Cardiac fibroblast (primary cell): Measurements from ENCODE around the gene PLPP4.

Source experiments
- DNase-seq, 2 donors: peaks; one replicate each; pipeline versions ENCODE4 v3.0.0 to v3.0.0-alpha.2; 2010; ENCODE audit warnings: low read depth in 2 of 2
- H3K4me3 ChIP-seq, 2 donors: replicated peaks in 1 of 2; 1 replicate in 1 of 2; 2 replicates in 1 of 2; pipeline ENCODE4 v1.5.1; 2011; ENCODE audit warnings: low read depth in 2 of 2, low read length in 2 of 2, mild to moderate bottlenecking in 2 of 2, moderate library complexity in 1 of 2
- TF ChIP-seq, protein P1 (sequence below): IDR thresholded peaks from one replicate; pipeline ENCODE4 v1.5.1; 2011; ENCODE audit warnings: low read depth, mild to moderate bottlenecking, low read length, inconsistent platforms

Gene PLPP4

DNA sequence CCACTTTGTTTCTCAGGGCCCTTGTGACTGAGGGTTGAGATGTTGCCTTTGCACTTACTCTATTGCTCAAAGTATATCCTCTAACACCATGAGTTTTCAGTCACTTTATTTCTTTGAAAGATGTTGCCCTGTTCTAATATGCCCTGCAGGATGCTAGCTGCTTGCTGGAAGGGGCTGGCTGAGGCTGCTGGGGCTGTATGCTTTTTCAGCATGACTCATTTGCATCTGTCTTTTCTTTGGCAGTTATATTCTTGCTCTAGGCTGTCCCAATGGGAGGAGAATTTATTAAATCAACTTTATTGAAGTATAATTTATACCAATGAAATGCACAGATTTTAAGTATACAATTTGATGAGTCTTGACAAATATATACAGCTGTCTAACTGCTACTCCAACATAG, 157.7 kb downstream of the PLPP4 start:
- TF ChIP-seq, protein P1, sequence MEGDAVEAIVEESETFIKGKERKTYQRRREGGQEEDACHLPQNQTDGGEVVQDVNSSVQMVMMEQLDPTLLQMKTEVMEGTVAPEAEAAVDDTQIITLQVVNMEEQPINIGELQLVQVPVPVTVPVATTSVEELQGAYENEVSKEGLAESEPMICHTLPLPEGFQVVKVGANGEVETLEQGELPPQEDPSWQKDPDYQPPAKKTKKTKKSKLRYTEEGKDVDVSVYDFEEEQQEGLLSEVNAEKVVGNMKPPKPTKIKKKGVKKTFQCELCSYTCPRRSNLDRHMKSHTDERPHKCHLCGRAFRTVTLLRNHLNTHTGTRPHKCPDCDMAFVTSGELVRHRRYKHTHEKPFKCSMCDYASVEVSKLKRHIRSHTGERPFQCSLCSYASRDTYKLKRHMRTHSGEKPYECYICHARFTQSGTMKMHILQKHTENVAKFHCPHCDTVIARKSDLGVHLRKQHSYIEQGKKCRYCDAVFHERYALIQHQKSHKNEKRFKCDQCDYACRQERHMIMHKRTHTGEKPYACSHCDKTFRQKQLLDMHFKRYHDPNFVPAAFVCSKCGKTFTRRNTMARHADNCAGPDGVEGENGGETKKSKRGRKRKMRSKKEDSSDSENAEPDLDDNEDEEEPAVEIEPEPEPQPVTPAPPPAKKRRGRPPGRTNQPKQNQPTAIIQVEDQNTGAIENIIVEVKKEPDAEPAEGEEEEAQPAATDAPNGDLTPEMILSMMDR, result no peak
- H3K4me3 ChIP-seq, result no peak overlapping the region
- DNase-seq, result no peak

DNA sequence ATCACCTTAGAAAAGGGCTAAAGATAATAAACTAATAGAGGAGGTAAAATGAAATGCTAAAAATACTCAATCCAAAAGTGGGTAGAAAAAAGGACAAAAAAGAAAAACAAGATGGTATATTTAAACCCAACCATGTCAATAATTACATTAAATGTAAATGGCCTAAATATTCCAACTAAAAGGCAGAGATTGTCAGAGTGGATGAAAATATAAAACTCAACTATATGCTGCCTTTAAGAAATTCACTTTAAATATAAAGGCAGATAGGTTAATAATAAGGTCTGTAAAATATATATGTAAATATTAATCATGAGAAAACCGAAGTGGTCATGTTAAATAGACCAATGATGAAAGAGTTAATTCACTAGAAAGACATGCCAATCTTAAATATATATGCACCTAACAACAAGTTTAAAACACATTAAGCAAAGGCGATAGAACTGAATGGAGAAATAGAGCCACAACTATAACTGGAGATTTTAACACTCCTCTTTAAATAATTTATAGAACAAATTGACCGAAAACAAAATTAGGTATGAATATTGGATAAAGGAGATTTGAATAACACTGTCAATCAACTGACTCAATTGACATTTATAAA, 159.4 kb downstream of the PLPP4 start:
- DNase-seq, result no peak
- H3K4me3 ChIP-seq, result no peak overlapping the region
- TF ChIP-seq, protein P1, result no peak

DNA sequence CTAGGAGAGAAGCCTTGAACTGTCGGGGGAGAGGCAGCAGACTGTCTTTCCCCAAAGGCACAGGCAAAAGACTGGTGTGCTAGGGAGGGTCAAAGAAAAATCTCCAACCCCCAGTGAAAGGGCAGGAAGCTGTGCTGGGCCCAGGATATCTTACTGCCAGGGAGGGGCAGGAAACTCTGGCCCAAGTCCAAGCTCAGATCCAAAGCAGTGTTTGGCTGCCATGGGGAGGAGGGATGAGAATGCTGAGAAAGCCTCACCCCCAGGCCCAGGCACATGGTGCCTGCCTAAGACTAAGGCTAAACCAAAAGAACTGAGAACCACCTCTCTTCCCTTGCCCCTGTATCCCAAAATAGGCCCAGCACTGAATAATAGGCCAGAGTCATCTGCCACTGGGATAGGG, 171.2 kb downstream of the PLPP4 start:
- TF ChIP-seq, protein P1, result no peak
- no peak for DNase-seq

GRCh38 chr10:120630266-120630665, 173.2 kb downstream of the PLPP4 start:
- no peak for DNase-seq
- TF ChIP-seq, protein P1, result no peak
- H3K4me3 ChIP-seq, result no peak overlapping the region

More for the DNA sequence above, 171.2 kb downstream of the PLPP4 start:
- H3K4me3 ChIP-seq, result no peak overlapping the region

DNA sequence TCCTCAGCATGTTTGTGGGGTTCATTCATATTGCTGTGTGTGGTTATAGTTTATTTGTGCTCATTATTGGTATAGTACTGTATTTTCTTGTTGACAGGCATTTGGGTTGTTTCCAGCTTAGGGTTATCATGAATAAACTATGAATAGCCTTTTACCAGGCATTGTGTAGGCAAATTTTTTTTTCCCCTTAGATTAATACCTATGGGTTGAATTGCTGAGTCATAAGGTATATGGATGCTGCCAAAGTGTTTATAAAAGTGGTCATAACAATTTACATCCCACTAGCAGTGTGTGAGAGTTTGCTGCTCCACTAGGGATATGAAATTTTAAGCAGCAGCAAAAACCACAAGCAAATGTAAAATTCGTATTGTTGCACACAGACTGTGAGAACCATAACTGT, 175.0 kb downstream of the PLPP4 start:
- TF ChIP-seq, protein P1, result no peak
- no peak overlapping the region for H3K4me3 ChIP-seq
- peak in 1 of 2 donors; percentile 0 for DNase-seq

DNA sequence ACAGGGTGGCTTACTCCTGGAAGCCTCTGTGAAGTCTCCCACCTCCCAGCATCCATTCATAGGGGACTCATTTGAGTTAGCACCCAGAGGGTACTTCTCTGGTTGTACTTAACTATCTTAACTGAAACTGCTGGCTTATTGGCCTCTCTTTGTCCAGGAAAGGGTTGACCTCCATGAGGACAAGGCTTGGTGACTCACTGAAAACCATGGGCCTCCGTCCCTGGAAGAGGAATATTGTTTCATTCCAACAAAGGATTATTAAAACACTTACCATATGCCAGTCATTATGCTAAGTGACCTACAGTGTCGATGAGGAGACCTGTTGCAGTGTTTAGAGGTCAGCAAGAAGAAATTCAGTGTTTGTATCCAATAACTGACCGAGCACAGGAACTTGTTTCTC, 175.9 kb downstream of the PLPP4 start:
- no peak overlapping the region for H3K4me3 ChIP-seq
- DNase-seq, result no peak
- TF ChIP-seq, protein P1, result no peak

- TF ChIP-seq, protein P1, result no peak
- no peak for DNase-seq
These were observed 177.6 kb downstream of the PLPP4 start for GRCh38 chr10:120634659-120635058.

More at GRCh38 chr10:120634659-120635058, 177.6 kb downstream of the PLPP4 start:
- no peak overlapping the region for H3K4me3 ChIP-seq
